ENCODE measurements around the gene EPHA6.
A peak's percentile ranks its signal among the peaks of the same experiment; 100 is the strongest.

The EPHA6 gene

GRCh38 chr3:97778152-97778551, 963.8 kb downstream of the EPHA6 start:
- no peak overlapping the region for H2BK5ac ChIP-seq (ENCODE audit: low read depth, low read length, poor library complexity, severe bottlenecking)
- peak; percentile 18 for DNase-seq
- H3K4me1 ChIP-seq (ENCODE audit: control insufficient read depth, insufficient read depth, low read depth, low read length), result no peaks in the 10 kb centered on the region
- H3K36me3 ChIP-seq (ENCODE audit: control insufficient read depth in 1 of 2, insufficient read depth in 2 of 2, low read depth in 1 of 2, low read length in 2 of 2), result peaks cover 0 to 3% of the 10 kb centered on the region in 2 experiments
- H3K4ac ChIP-seq (ENCODE audit: low read depth in 1 of 2, low read length in 2 of 2), result no peak overlapping the region
- no peaks in the 10 kb centered on the region for H3K27me3 ChIP-seq (ENCODE audit: control insufficient read depth in 1 of 2, insufficient read depth in 1 of 2, low read length in 2 of 2)
- H3K18ac ChIP-seq (ENCODE audit: low read depth in 1 of 2, low read length in 2 of 2), result no peak overlapping the region
- no peak overlapping the region for H3K27ac ChIP-seq (ENCODE audit: low read length, poor library complexity, severe bottlenecking)
- no peak overlapping the region for H3K14ac ChIP-seq (ENCODE audit: low read length in 2 of 2)
- no peak overlapping the region for H4K8ac ChIP-seq (ENCODE audit: low read length)
- no peak overlapping the region for H3K4me2 ChIP-seq (ENCODE audit: low read length, poor library complexity, severe bottlenecking)
- H3K23ac ChIP-seq (ENCODE audit: low read length in 2 of 2), result no peak overlapping the region
- no peak overlapping the region for H2BK15ac ChIP-seq (ENCODE audit: low read depth, poor library complexity, severe bottlenecking)
- H3K9me3 ChIP-seq (ENCODE audit: control insufficient read depth, low read length), result no peaks in the 10 kb centered on the region
- peaks cover 6% of the 10 kb centered on the region for H3K79me1 ChIP-seq (replicated peaks; ENCODE audit: low read length, poor library complexity, severe bottlenecking)
- H4K91ac ChIP-seq (ENCODE audit: low read length), result no peak overlapping the region
- H2BK12ac ChIP-seq (ENCODE audit: low read length in 2 of 2), result no peak overlapping the region
- no peak overlapping the region for H2BK120ac ChIP-seq (ENCODE audit: low read depth, low read length)
- no peak overlapping the region for H3K9ac ChIP-seq (ENCODE audit: low read length)
- no peak overlapping the region for H2AK5ac ChIP-seq (ENCODE audit: low read length, severe bottlenecking)
- H2AFZ ChIP-seq (ENCODE audit: low read depth, low read length), result no peak overlapping the region
- no peak overlapping the region for H3K4me3 ChIP-seq (ENCODE audit: insufficient read depth in 1 of 2, low read depth in 1 of 2, low read length in 2 of 2)

DNA sequence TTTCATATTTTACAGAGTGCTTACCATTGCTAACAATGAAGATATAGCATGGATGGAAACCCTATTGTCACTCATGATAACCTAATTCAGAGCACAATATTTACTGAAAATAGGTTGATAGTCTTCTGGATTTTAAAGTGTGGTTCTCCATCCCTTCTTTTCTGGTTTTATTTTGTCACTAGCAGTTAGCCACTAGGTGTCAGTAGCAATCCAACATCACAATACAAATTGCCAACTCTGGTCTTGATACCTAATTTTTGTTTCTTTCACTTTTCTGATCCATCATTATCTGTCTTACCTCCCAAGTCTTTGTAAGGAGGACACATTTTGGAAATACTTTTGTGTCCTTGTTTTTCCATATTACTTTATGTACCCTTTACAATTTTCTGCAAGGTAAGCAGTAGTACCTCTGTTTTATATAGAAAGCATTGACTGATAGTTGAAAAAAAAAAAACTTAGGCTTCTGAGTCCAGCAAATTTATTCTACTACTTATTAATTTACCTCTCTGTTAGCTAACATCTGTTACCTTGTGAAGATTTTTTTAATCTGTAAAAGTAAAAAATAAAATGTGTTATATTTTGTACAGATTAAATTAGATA, 979.1 kb downstream of the EPHA6 start:
- Histone ChIP-seq H2AFZ (ENCODE audit: low read depth, low read length) (no peak overlapping the region), H3K4ac (ENCODE audit: low read depth in 1 of 2, low read length in 2 of 2) (no peak overlapping the region), H2BK5ac (ENCODE audit: low read depth, low read length, poor library complexity, severe bottlenecking) (no peak overlapping the region), H4K8ac (ENCODE audit: low read length) (no peak overlapping the region), H3K14ac (ENCODE audit: low read length in 2 of 2) (no peak overlapping the region), H3K36me3 (ENCODE audit: control insufficient read depth in 1 of 2, insufficient read depth in 2 of 2, low read depth in 1 of 2, low read length in 2 of 2) (no peaks in the 10 kb centered on the region), H2BK120ac (ENCODE audit: low read depth, low read length) (no peak overlapping the region), H2BK12ac (ENCODE audit: low read length in 2 of 2) (no peak overlapping the region), H3K79me1 (replicated peaks; ENCODE audit: low read length, poor library complexity, severe bottlenecking) (no peaks in the 10 kb centered on the region), H2AK5ac (ENCODE audit: low read length, severe bottlenecking) (no peak overlapping the region), H3K4me1 (ENCODE audit: control insufficient read depth, insufficient read depth, low read depth, low read length) (no peaks in the 10 kb centered on the region), H3K18ac (ENCODE audit: low read depth in 1 of 2, low read length in 2 of 2) (no peak overlapping the region), H3K27me3 (ENCODE audit: control insufficient read depth in 1 of 2, insufficient read depth in 1 of 2, low read length in 2 of 2) (no peaks in the 10 kb centered on the region), H3K9ac (ENCODE audit: low read length) (no peak overlapping the region), H2BK15ac (ENCODE audit: low read depth, poor library complexity, severe bottlenecking) (no peak overlapping the region), H3K9me3 (ENCODE audit: control insufficient read depth, low read length) (no peaks in the 10 kb centered on the region), H3K4me2 (ENCODE audit: low read length, poor library complexity, severe bottlenecking) (no peak overlapping the region), H4K91ac (ENCODE audit: low read length) (no peak overlapping the region), H3K4me3 (ENCODE audit: insufficient read depth in 1 of 2, low read depth in 1 of 2, low read length in 2 of 2) (no peak overlapping the region), H3K27ac (ENCODE audit: low read length, poor library complexity, severe bottlenecking) (no peak overlapping the region), H3K23ac (ENCODE audit: low read length in 2 of 2) (no peak overlapping the region)
- DNase-seq, result peak; percentile 65

DNA sequence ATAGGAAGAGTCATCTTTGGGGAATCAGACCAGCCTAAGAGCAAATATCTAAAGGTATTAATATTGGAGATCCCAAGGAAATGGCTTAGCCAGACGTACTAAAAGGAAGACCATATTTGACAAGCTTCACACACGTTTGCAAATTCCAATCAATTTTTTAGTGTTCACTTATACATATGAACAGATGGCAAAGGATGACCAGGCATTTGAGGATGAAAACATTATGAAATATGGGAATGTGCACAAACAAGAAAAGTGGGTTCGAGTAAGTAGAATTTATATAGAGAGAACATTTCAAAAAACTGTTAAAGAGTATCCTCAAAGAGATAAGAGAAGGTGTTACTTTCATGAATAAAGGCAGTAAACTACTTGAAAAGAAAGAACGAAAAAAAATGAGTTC, 981.6 kb downstream of the EPHA6 start:
- Histone ChIP-seq H3K79me1 (replicated peaks; ENCODE audit: low read length, poor library complexity, severe bottlenecking) (no peaks in the 10 kb centered on the region), H3K27me3 (ENCODE audit: control insufficient read depth in 1 of 2, insufficient read depth in 1 of 2, low read length in 2 of 2) (no peaks in the 10 kb centered on the region)
- 93% methylated on average over 2 of the region's 4 CpGs for WGBS

More for the DNA sequence above, 981.6 kb downstream of the EPHA6 start:
- H3K4me3 ChIP-seq (ENCODE audit: insufficient read depth in 1 of 2, low read depth in 1 of 2, low read length in 2 of 2), result no peak overlapping the region
- no peak overlapping the region for H3K4me2 ChIP-seq (ENCODE audit: low read length, poor library complexity, severe bottlenecking)
- no peak overlapping the region for H3K4ac ChIP-seq (ENCODE audit: low read depth in 1 of 2, low read length in 2 of 2)
- no peak overlapping the region for H2AK5ac ChIP-seq (ENCODE audit: low read length, severe bottlenecking)
- no peak overlapping the region for H4K91ac ChIP-seq (ENCODE audit: low read length)
- no peak overlapping the region for H3K23ac ChIP-seq (ENCODE audit: low read length in 2 of 2)
- H2BK5ac ChIP-seq (ENCODE audit: low read depth, low read length, poor library complexity, severe bottlenecking), result no peak overlapping the region
- H3K9ac ChIP-seq (ENCODE audit: low read length), result no peak overlapping the region
- no peak overlapping the region for H2AFZ ChIP-seq (ENCODE audit: low read depth, low read length)
- no peak overlapping the region for H3K27ac ChIP-seq (ENCODE audit: low read length, poor library complexity, severe bottlenecking)
- no peak for DNase-seq
- H3K9me3 ChIP-seq (ENCODE audit: control insufficient read depth, low read length), result no peaks in the 10 kb centered on the region
- no peak overlapping the region for H2BK15ac ChIP-seq (ENCODE audit: low read depth, poor library complexity, severe bottlenecking)
- no peaks in the 10 kb centered on the region for H3K4me1 ChIP-seq (ENCODE audit: control insufficient read depth, insufficient read depth, low read depth, low read length)
- peaks cover 0 to 3% of the 10 kb centered on the region in 2 experiments for H3K36me3 ChIP-seq (ENCODE audit: control insufficient read depth in 1 of 2, insufficient read depth in 2 of 2, low read depth in 1 of 2, low read length in 2 of 2)
- no peak overlapping the region for H2BK12ac ChIP-seq (ENCODE audit: low read length in 2 of 2)
- no peak overlapping the region for H3K14ac ChIP-seq (ENCODE audit: low read length in 2 of 2)
- H2BK120ac ChIP-seq (ENCODE audit: low read depth, low read length), result no peak overlapping the region
- H3K18ac ChIP-seq (ENCODE audit: low read depth in 1 of 2, low read length in 2 of 2), result no peak overlapping the region
- no peak overlapping the region for H4K8ac ChIP-seq (ENCODE audit: low read length)
